HEK293T (cell line): ENCODE data around the gene MICU2.

ENCODE experiments used
- CTCF ChIA-PET: fragments of 350-600 bp; formaldehyde crosslinking; extraction: SDS; loops from one replicate; lab custom pipeline; 2021; ENCODE audit warnings: antibody characterized with exemption, inconsistent platforms; lab: Yijun Ruan, JAX
- POLR2A ChIA-PET: fragments of 350-600 bp; formaldehyde crosslinking; extraction: SDS; loops from one replicate; lab custom pipeline; 2020; ENCODE audit warnings: antibody characterized with exemption, inconsistent platforms; lab: Yijun Ruan, JAX
- DNase-seq: peaks from one replicate; pipeline ENCODE4 v3.0.0; 2012; ENCODE audit warnings: mixed read lengths; ENCODE audit errors: extremely low spot score
- ARNT ChIP-seq: fragments of 450-650 bp; IDR thresholded peaks from 2 replicates; pipeline ENCODE4 v1.6.1; 2017; ENCODE audit warnings: mild to moderate bottlenecking
- BHLHE40 ChIP-seq: fragments of 450-650 bp; IDR thresholded peaks from 2 replicates; pipeline ENCODE4 v1.6.1; 2016; ENCODE audit warnings: mild to moderate bottlenecking, moderate library complexity, borderline replicate concordance
- CTBP1 ChIP-seq: fragments of 450-650 bp; IDR thresholded peaks from 2 replicates; pipeline ENCODE4 v1.6.1; 2016; ENCODE audit warnings: borderline replicate concordance
- ELF4 ChIP-seq: fragments of 450-650 bp; IDR thresholded peaks from 2 replicates; pipeline ENCODE4 v1.6.1; 2017; ENCODE audit warnings: antibody characterized with exemption
- FOXA1 ChIP-seq: fragments of 450-650 bp; IDR thresholded peaks from 2 replicates; pipeline ENCODE4 v1.6.1; 2016; ENCODE audit warnings: mild to moderate bottlenecking
- FOXK2 ChIP-seq: fragments of 450-650 bp; IDR thresholded peaks from 2 replicates; pipeline ENCODE4 v1.6.1; 2016; ENCODE audit warnings: mild to moderate bottlenecking
- FOXM1 ChIP-seq: fragments of 450-650 bp; IDR thresholded peaks from 2 replicates; pipeline ENCODE4 v1.6.1; 2017; ENCODE audit warnings: mild to moderate bottlenecking, borderline replicate concordance
- HDGF ChIP-seq: fragments of 450-650 bp; IDR thresholded peaks from 2 replicates; pipeline ENCODE4 v1.6.1; 2017; ENCODE audit warnings: antibody characterized with exemption, borderline replicate concordance
- L3MBTL2 ChIP-seq: fragments of 450-650 bp; conservative IDR thresholded peaks from 2 replicates; pipeline ENCODE4 v1.6.1; 2016; ENCODE audit warnings: mild to moderate bottlenecking
- LEF1 ChIP-seq: fragments of 450-650 bp; IDR thresholded peaks from 2 replicates; pipeline ENCODE4 v1.6.1; 2017; ENCODE audit warnings: mild to moderate bottlenecking, borderline replicate concordance
- NFRKB ChIP-seq: fragments of 450-650 bp; IDR thresholded peaks from 2 replicates; pipeline ENCODE4 v1.6.1; 2016; ENCODE audit warnings: mild to moderate bottlenecking, moderate library complexity
- PKNOX1 ChIP-seq: fragments of 450-650 bp; IDR thresholded peaks from 2 replicates; pipeline ENCODE4 v1.6.1; 2016
- SP1 ChIP-seq: fragments of 450-650 bp; IDR thresholded peaks from 2 replicates; pipeline ENCODE4 v1.6.1; 2017
- SUZ12 ChIP-seq: fragments of 450-650 bp; IDR thresholded peaks from 2 replicates; pipeline ENCODE4 v1.6.1; 2016; ENCODE audit warnings: mild to moderate bottlenecking
- TARDBP ChIP-seq: fragments of 450-650 bp; IDR thresholded peaks from 2 replicates; pipeline ENCODE4 v1.6.1; 2016
- ZNF384 ChIP-seq: fragments of 450-650 bp; IDR thresholded peaks from 2 replicates; pipeline ENCODE4 v1.6.1; 2016

The MICU2 gene

DNA sequence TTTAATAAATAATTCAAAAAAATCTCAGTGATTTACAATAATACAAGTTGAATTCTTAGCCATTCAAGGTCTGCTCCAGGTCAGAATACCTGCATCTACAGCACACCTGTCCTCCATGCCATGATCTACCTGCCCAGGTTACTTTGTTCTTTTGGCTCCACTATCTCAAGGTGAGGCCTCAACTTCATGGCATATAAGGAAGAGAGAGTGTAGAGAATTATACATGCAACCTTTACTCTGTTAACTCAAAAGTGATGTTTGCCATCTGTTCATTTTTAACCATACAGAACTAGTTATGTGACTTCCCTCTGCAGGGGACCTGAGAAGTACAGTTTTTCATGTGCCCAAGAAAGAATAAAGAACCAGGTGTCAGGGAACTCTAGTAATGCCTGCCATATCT is 28.2 kb upstream of the MICU2 start:
- ChIA-PET CTCF (no interaction called here), POLR2A (no interaction called here)
- no peak for DNase-seq
- TF ChIP-seq TARDBP (no peak), CTBP1 (no peak), SP1 (no peak), PKNOX1 (no peak), ARNT (no peak), BHLHE40 (no peak), ELF4 (no peak), NFRKB (no peak), HDGF (no peak), LEF1 (no peak), SUZ12 (no peak), ZNF384 (no peak), FOXM1 (no peak), L3MBTL2 (no peak), FOXK2 (no peak), FOXA1 (no peak)

DNA sequence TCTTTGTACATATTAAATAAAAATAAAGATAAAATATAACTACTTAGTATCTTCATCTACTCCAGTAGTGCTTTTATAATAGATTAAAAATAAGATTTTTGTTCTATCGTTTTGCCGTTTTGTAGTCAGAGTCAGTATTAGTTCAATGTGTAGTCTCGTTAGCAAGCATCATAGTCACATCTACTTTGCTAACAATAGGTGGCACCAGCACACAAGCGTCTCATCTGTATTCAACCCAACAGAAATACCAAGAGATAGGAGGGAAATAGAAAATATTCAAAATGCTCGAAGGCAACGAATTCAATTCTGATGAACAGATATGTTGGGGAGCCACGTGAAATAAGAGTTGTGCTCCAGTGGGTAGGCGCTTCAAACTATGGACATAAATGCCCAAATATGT is 21.4 kb upstream of the MICU2 start:
- peak; percentile 21 for DNase-seq
- ChIA-PET CTCF (no interaction called here), POLR2A (no interaction called here)
- TF ChIP-seq FOXM1 (no peak), ZNF384 (no peak), ARNT (no peak)

DNA sequence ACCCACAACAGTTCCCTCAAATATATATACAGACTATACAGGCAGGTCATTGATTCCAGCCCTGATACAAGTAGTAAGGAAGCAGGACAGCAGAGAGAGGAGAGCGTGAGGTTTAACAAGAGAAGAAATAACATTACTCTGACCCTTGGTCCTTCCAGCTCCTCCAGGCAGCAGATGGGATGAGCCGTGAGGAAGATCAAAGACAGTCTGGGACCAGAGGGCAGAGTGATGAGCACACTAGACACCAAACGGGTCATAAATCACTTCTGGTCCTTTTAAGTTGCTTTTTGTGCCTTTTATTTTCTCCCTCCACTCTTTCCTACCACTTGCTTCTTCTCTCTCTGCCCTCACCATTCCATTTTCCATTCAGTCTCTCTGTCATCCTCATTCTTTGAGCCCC is 16.9 kb upstream of the MICU2 start:
- POLR2A ChIA-PET = no interaction called here
- TF ChIP-seq BHLHE40 (no peak), ELF4 (no peak), SUZ12 (no peak), L3MBTL2 (no peak), LEF1 (no peak), ARNT (no peak), ZNF384 (no peak), SP1 (no peak), CTBP1 (no peak)
- CTCF ChIA-PET = no interaction called here
- no peak for DNase-seq

DNA sequence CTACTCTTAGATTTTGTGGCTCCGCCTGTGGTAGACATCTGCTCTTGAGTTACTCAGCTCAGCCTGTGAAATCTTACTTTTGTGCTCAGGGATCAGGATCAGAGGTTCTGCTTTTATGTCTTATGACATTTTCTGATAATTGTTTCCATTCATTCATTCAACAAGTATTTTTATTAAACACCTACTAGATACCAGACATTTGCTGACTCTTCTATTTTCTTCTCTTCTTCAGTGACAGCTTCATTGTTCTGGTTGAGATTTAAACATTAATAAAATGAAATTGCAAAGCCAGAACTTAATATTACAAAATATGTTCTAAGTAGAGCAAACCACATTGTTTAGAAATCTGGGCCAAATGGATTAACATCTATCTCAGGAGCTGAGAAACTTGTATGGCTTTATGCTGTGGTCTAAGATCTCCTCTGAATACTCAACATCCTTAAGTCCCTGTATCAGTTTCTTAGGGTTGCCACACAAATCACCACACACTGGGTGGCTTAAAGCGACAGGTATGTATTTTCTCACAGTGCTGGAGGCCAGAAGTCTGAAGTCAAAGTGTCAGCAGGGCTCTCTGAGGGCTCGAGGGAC is 15.8 kb upstream of the MICU2 start:
- ChIA-PET POLR2A (no interaction called here), CTCF (interaction anchor here (0.6 kb wide), 1 partner anchor 187 kb away, joined by 3 read pairs; no protein-coding TSS in a partner anchor)
- DNase-seq = no peak
- TF ChIP-seq PKNOX1 (no peak), L3MBTL2 (no peak), SUZ12 (no peak)

GRCh38 chr13:21616880-21617279 is 12.9 kb upstream of the MICU2 start:
- POLR2A ChIA-PET = interaction anchor here (2.7 kb wide), 1 partner anchor 13 kb away, joined by 11 read pairs; the partner anchor contains the start of gene MICU2
- DNase-seq = no peak
- no peak for TF ChIP-seq NFRKB
- no peak for TF ChIP-seq SP1
- no peak for TF ChIP-seq LEF1
- TF ChIP-seq BHLHE40 = no peak
- TF ChIP-seq CTBP1 = no peak
- no peak for TF ChIP-seq PKNOX1
- TF ChIP-seq FOXK2 = no peak
- TF ChIP-seq SUZ12 = no peak
- no peak for TF ChIP-seq HDGF
- TF ChIP-seq ZNF384 = no peak
- no peak for TF ChIP-seq ELF4
- TF ChIP-seq FOXA1 = no peak
- no peak for TF ChIP-seq FOXM1
- CTCF ChIA-PET = no interaction called here

DNA sequence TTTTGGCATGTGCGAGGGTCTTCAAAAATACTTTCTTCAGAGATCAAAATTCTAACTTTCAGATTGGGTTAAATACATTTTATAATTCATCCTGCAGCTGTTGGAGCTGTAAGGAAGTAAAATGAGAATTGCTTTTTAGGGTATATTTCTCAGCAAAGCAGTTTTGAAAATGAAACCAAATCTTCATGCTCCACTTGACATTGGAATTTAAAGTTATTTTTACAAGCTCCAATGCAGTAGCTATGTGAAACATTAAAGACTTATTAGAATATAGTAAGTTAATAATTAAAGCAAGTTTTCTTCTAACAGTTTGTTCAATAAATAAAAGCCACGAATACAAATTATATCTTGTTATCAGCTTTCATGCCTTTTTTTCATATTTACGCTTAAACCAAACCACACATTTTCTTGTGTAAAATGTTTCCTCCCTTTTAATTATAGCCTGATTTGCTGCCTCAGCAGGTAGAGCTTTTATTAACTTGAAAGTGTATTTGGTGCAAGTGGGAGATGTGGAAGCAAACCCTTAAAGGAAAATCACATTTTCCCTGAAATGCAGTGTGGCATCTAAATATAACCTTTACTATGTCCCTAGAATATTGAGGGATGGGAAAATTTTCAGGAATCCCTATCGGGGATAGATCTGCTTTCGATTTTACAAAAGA is 12.4 kb upstream of the MICU2 start:
- TF ChIP-seq CTBP1 = no peak
- no peak for TF ChIP-seq FOXM1
- no peak for TF ChIP-seq L3MBTL2
- TF ChIP-seq NFRKB = no peak
- TF ChIP-seq ARNT = no peak
- no peak for TF ChIP-seq TARDBP
- no peak for TF ChIP-seq SUZ12
- no peak for TF ChIP-seq BHLHE40
- no peak for TF ChIP-seq SP1
- no peak for TF ChIP-seq FOXK2
- TF ChIP-seq LEF1 = no peak
- TF ChIP-seq HDGF = no peak
- no peak for TF ChIP-seq ZNF384
- TF ChIP-seq PKNOX1 = no peak
- no peak for TF ChIP-seq ELF4
- no peak for TF ChIP-seq FOXA1
- ChIA-PET CTCF (no interaction called here), POLR2A (interaction anchor here (2.7 kb wide), 1 partner anchor 12 kb away, joined by 11 read pairs; the partner anchor contains the start of gene MICU2)
- no peak for DNase-seq
